OCI-LY1 (cell line): ENCODE measurements around the gene PTX4.

Experiments
- H2AFZ ChIP-seq: fragments of 200-600 bp; sonication (generic), shearing (Covaris generic); 2 replicates; pipeline ENCODE4 v1.6.0; 2014; ENCODE audit warnings: antibody characterized with exemption, mild to moderate bottlenecking, low read length
- H3F3A ChIP-seq: fragments of 200-600 bp; sonication (generic), shearing (Covaris generic); 2 replicates; pipeline ENCODE4 v1.6.0; 2014; ENCODE audit warnings: mild to moderate bottlenecking, antibody characterized with exemption, low read length, moderate library complexity; ENCODE audit not compliant: insufficient read depth
- H3K27ac ChIP-seq: fragments of 200-600 bp; sonication (generic); 2 replicates; pipeline ENCODE4 v1.5.1; 2014; ENCODE audit warnings: low read length, mixed run types, mild to moderate bottlenecking, low read depth; ENCODE audit not compliant: poor library complexity, severe bottlenecking
- H3K27me3 ChIP-seq: fragments of 200-600 bp; sonication (generic); 2 replicates; pipeline ENCODE4 v1.6.0; 2014; ENCODE audit warnings: antibody characterized with exemption, mild to moderate bottlenecking, low read length, moderate library complexity; ENCODE audit not compliant: insufficient read depth
- H3K36me3 ChIP-seq: fragments of 200-600 bp; sonication (generic); 2 replicates; pipeline ENCODE4 v1.6.1; 2014; ENCODE audit warnings: mild to moderate bottlenecking, antibody characterized with exemption, low read length, moderate library complexity, mixed read lengths; ENCODE audit not compliant: insufficient read depth
- H3K4me1 ChIP-seq: fragments of 200-600 bp; sonication (generic); 2 replicates; pipeline ENCODE4 v1.5.1; 2014; ENCODE audit warnings: mild to moderate bottlenecking, low read length, moderate library complexity; ENCODE audit not compliant: insufficient read depth, severe bottlenecking
- H3K4me2 ChIP-seq: fragments of 200-600 bp; sonication (generic), shearing (Covaris generic); 2 replicates; pipeline ENCODE4 v1.6.1; 2014; ENCODE audit warnings: low read length
- H3K4me3 ChIP-seq: fragments of 200-600 bp; sonication (generic); 2 replicates; pipeline ENCODE4 v1.5.1; 2014; ENCODE audit warnings: low read length, low read depth, mild to moderate bottlenecking, mixed read lengths; ENCODE audit not compliant: poor library complexity, severe bottlenecking
- H3K79me2 ChIP-seq: fragments of 200-600 bp; shearing (Covaris generic); 2 replicates; pipeline ENCODE4 v1.6.1; 2016; ENCODE audit warnings: mixed run types, low read length, mixed read lengths; ENCODE audit not compliant: insufficient read depth
- H3K9ac ChIP-seq: fragments of 200-600 bp; sonication (generic), shearing (Covaris generic); 2 replicates; pipeline ENCODE4 v1.6.1; 2014; ENCODE audit warnings: mild to moderate bottlenecking, low read length, mixed read lengths
- H3K9me2 ChIP-seq: fragments of 200-600 bp; sonication (generic), shearing (Covaris generic); 2 replicates; pipeline ENCODE4 v1.6.1; 2014; ENCODE audit warnings: low read depth, mild to moderate bottlenecking, low read length, mixed read lengths
- H3K9me3 ChIP-seq: fragments of 200-600 bp; shearing (Covaris generic); 2 replicates; pipeline ENCODE4 v1.6.1; 2014; ENCODE audit warnings: low read length, mixed read lengths
- H4K20me1 ChIP-seq: fragments of 200-600 bp; sonication (generic), shearing (Covaris generic); 2 replicates; pipeline ENCODE4 v1.6.0; 2016; ENCODE audit warnings: mild to moderate bottlenecking, low read length; ENCODE audit not compliant: insufficient read depth
- CTCF ChIP-seq: fragments of 200-600 bp; sonication (generic), shearing (Covaris generic); IDR thresholded peaks from 2 replicates; pipeline ENCODE4 v1.5.1; 2017; ENCODE audit warnings: mild to moderate bottlenecking, antibody characterized with exemption, low read length, moderate library complexity, mixed read lengths
- EZH2 ChIP-seq: fragments of 200-600 bp; sonication (generic), shearing (Covaris generic); IDR thresholded peaks from 2 replicates; pipeline ENCODE4 v1.8.0; 2017; ENCODE audit warnings: borderline replicate concordance, mixed run types, mild to moderate bottlenecking, antibody characterized with exemption, low read length, moderate library complexity, mixed read lengths

The PTX4 gene

DNA sequence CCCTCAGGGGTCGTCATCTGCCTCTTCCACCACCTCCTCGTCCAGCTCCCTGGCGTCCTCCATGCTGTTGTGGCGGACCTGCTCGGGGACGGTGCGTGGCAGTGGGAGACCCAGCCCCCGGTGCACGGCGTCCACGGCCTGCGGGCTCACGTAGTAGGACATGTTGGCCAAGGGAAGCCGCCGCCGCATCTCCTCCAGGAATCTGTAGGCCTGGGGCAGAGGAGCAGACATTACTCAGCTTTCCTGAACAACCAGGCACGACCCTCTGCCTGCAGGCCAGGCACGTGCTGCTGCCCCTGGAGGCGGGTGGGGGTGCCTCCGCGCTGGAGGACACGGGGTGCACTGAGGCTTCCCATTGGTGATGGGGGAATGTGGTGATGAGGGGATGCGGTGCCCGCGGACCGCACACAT, 22.2 kb upstream of the PTX4 start:
- H3F3A ChIP-seq = no peaks in the 10 kb centered on the region

DNA sequence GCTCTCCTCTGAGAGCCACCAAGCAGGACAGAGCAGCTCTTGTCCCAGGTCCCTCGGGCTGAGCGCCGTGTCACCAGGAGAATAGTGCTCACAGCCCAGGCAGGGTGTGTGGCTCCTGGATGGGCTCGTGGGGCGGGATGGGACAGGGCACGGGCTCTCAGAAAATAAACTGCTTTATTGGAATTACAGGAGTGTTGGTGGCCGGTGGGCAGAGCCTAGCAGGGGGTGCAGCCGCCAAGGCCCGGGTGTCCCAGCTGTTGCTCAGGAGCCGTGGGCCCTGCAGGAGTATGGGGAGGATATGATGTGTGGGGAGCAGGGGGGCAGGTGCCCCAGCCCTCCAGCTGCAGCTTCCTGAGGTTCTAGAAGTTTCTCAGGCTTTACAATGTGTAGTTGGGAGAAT, 21.5 kb upstream of the PTX4 start:
- Histone ChIP-seq H3F3A (no peaks in the 10 kb centered on the region), H3K79me2 (no peaks in the 10 kb centered on the region), H3K9me3 (no peaks in the 10 kb centered on the region), H3K4me3 (no peak overlapping the region), H3K9me2 (no peaks in the 10 kb centered on the region), H3K4me2 (no peak overlapping the region), H3K4me1 (no peaks in the 10 kb centered on the region), H3K9ac (no peak overlapping the region), H4K20me1 (no peaks in the 10 kb centered on the region), H3K36me3 (peaks cover 30% of the 10 kb centered on the region), H3K27ac (no peak overlapping the region), H3K27me3 (no peaks in the 10 kb centered on the region), H2AFZ (no peak overlapping the region)
- TF ChIP-seq EZH2 = no peak
- TF ChIP-seq CTCF = no peak

More for the DNA sequence above, 22.2 kb upstream of the PTX4 start:
- Histone ChIP-seq H3K9ac (no peak overlapping the region), H3K27ac (no peak overlapping the region), H2AFZ (no peak overlapping the region), H3K4me2 (no peak overlapping the region), H3K27me3 (no peaks in the 10 kb centered on the region), H3K79me2 (no peaks in the 10 kb centered on the region), H3K4me1 (no peaks in the 10 kb centered on the region), H3K4me3 (no peak overlapping the region), H4K20me1 (no peaks in the 10 kb centered on the region), H3K9me2 (no peaks in the 10 kb centered on the region), H3K36me3 (peaks cover 27% of the 10 kb centered on the region), H3K9me3 (no peaks in the 10 kb centered on the region)
- TF ChIP-seq EZH2 = no peak
- no peak for TF ChIP-seq CTCF

- Histone ChIP-seq H3K27ac (no peak overlapping the region), H3K27me3 (no peaks in the 10 kb centered on the region), H3K4me1 (no peaks in the 10 kb centered on the region), H3K36me3 (peaks cover 30% of the 10 kb centered on the region), H3K9ac (no peak overlapping the region), H4K20me1 (no peaks in the 10 kb centered on the region), H3K9me2 (no peaks in the 10 kb centered on the region), H3K79me2 (no peaks in the 10 kb centered on the region), H3F3A (no peaks in the 10 kb centered on the region), H2AFZ (no peak overlapping the region), H3K4me3 (no peak overlapping the region), H3K4me2 (no peak overlapping the region), H3K9me3 (no peaks in the 10 kb centered on the region)
- TF ChIP-seq CTCF (no peak), EZH2 (no peak)
These were observed 20.8 kb upstream of the PTX4 start for GRCh38 chr16:1509307-1510221.
